Fibroblast of pulmonary artery (primary cell): Measurements from ENCODE around the gene HCRT.
"Not testable (repeated sequence)": the region's sequence is repeated elsewhere in the genome, so short reads cannot be mapped to it uniquely, and the experiment has no call there.

ENCODE experiments used
- DNase-seq: peaks from one replicate; pipeline ENCODE4 v3.0.0-alpha.2; 2010; ENCODE audit warnings: low read depth
- H3K4me3 ChIP-seq: replicated peaks from 2 replicates; pipeline ENCODE4 v1.5.1; 2011; ENCODE audit warnings: low read depth, mild to moderate bottlenecking, control low read depth, low read length, moderate library complexity
- CTCF ChIP-seq: IDR thresholded peaks from 2 replicates; pipeline ENCODE4 v1.5.1; 2011; ENCODE audit warnings: mild to moderate bottlenecking, control low read depth, low read length, inconsistent platforms; ENCODE audit errors: missing control alignments

HCRT gene

GRCh38 chr17:42153919-42154742, 31.1 kb downstream of the HCRT start:
- H3K4me3 ChIP-seq: peak overlapping the region; percentile 87
- TF ChIP-seq CTCF: no peak
- peak; percentile 45 for DNase-seq

GRCh38 chr17:42146911-42147607, 38.2 kb downstream of the HCRT start:
- no peak for DNase-seq
- H3K4me3 ChIP-seq: no peak overlapping the region
- TF ChIP-seq CTCF: no peak

GRCh38 chr17:42143138-42143537, 42.1 kb downstream of the HCRT start:
- not testable (repeated sequence) for DNase-seq

GRCh38 chr17:42142371-42142896, 42.8 kb downstream of the HCRT start:
- DNase-seq: peak; percentile 35
- no peak overlapping the region for H3K4me3 ChIP-seq
- no peak for TF ChIP-seq CTCF

More at GRCh38 chr17:42143138-42143537, 42.1 kb downstream of the HCRT start:
- not testable (repeated sequence) for H3K4me3 ChIP-seq

GRCh38 chr17:42141382-42141781, 43.9 kb downstream of the HCRT start:
- no peak overlapping the region for H3K4me3 ChIP-seq
- TF ChIP-seq CTCF: no peak
- DNase-seq: no peak

- H3K4me3 ChIP-seq, DNase-seq: not testable (repeated sequence)
Measured at GRCh38 chr17:42140690-42141089, 44.6 kb downstream of the HCRT start.

GRCh38 chr17:42138749-42139492, 46.3 kb downstream of the HCRT start:
- peak; percentile 26 for DNase-seq
- TF ChIP-seq CTCF: no peak

More at GRCh38 chr17:42138749-42139492, 46.3 kb downstream of the HCRT start:
- H3K4me3 ChIP-seq: no peak overlapping the region
